Astrocyte (in vitro differentiated cells and primary cell): ENCODE results near the gene HAGHL. TPM values are rescaled to one million over a fixed set of nuclear protein-coding genes. Genes with fewer than 3 reads are reported as not detected.

Experiments used
- DNase-seq: peaks from one replicate; pipeline ENCODE4 v3.0.0-alpha.2; 2010; ENCODE audit warnings: low read depth
- FAIRE-seq: peaks from 2 replicates; lab custom pipeline; 2011; peaks lifted over from hg19 to GRCh38; lab: Jason Lieb, UNC
- H2AFZ ChIP-seq: 2 replicates; pipeline ENCODE4 v1.6.0; 2012; ENCODE audit warnings: low read depth, low read length, inconsistent platforms
- H3K27ac ChIP-seq: 2 replicates; pipeline ENCODE4 v1.5.1; 2011; ENCODE audit warnings: low read depth, low read length, inconsistent platforms
- H3K27me3 ChIP-seq: 2 replicates; pipeline ENCODE4 v1.6.0; 2011; ENCODE audit warnings: low read length, inconsistent platforms; ENCODE audit not compliant: insufficient read depth
- H3K36me3 ChIP-seq: 2 replicates; pipeline ENCODE4 v1.5.1; 2011; ENCODE audit warnings: low read length, inconsistent platforms; ENCODE audit not compliant: insufficient read depth
- H3K4me1 ChIP-seq: 2 replicates; pipeline ENCODE4 v1.5.1; 2011; ENCODE audit warnings: low read length, inconsistent platforms; ENCODE audit not compliant: insufficient read depth
- H3K4me2 ChIP-seq: 2 replicates; pipeline ENCODE4 v1.6.0; 2012; ENCODE audit warnings: low read length, inconsistent platforms
- H3K4me3 ChIP-seq: 2 replicates; pipeline ENCODE4 v1.5.1; 2011; ENCODE audit warnings: low read depth, mild to moderate bottlenecking, low read length, inconsistent platforms; ENCODE audit not compliant: insufficient read depth
- H3K79me2 ChIP-seq: 2 replicates; pipeline ENCODE4 v1.6.0; 2012; ENCODE audit warnings: mild to moderate bottlenecking, low read length, inconsistent platforms; ENCODE audit not compliant: insufficient read depth
- H3K9ac ChIP-seq: 2 replicates; pipeline ENCODE4 v1.6.0; 2012; ENCODE audit warnings: mild to moderate bottlenecking, low read length, inconsistent platforms
- H3K9me3 ChIP-seq: 2 replicates; pipeline ENCODE4 v1.5.1; 2012; ENCODE audit warnings: low read depth, mild to moderate bottlenecking, low read length, inconsistent platforms; ENCODE audit not compliant: insufficient read depth
- H4K20me1 ChIP-seq: 2 replicates; pipeline ENCODE4 v1.6.0; 2012; ENCODE audit warnings: low read length, inconsistent platforms; ENCODE audit not compliant: insufficient read depth
- H3K27ac Mint-ChIP-seq: one replicate; pipeline ENCODE4 v1.8.0; 2021; ENCODE audit warnings: mild to moderate bottlenecking, mixed read lengths; ENCODE audit not compliant: unreplicated experiment
- H3K27me3 Mint-ChIP-seq: one replicate; pipeline ENCODE4 v1.8.0; 2021; ENCODE audit warnings: low read depth, mixed read lengths; ENCODE audit not compliant: unreplicated experiment
- H3K36me3 Mint-ChIP-seq: one replicate; pipeline ENCODE4 v1.8.0; 2021; ENCODE audit warnings: low read depth, mixed read lengths; ENCODE audit not compliant: unreplicated experiment
- H3K4me1 Mint-ChIP-seq: one replicate; pipeline ENCODE4 v1.8.0; 2021; ENCODE audit warnings: low read depth, mixed read lengths; ENCODE audit not compliant: unreplicated experiment
- H3K4me3 Mint-ChIP-seq: one replicate; pipeline ENCODE4 v1.8.0; 2021; ENCODE audit warnings: mild to moderate bottlenecking, moderate library complexity, mixed read lengths; ENCODE audit not compliant: unreplicated experiment
- H3K9me3 Mint-ChIP-seq: one replicate; pipeline ENCODE4 v1.8.0; 2021; ENCODE audit warnings: mild to moderate bottlenecking, mixed read lengths; ENCODE audit not compliant: unreplicated experiment
- CTCF ChIP-seq: IDR thresholded peaks from 2 replicates; pipeline ENCODE4 v1.5.1; 2011; ENCODE audit warnings: low read depth, mild to moderate bottlenecking, inconsistent platforms, low read length, moderate library complexity; ENCODE audit not compliant: insufficient read depth
- EZH2 ChIP-seq: IDR thresholded peaks from 2 replicates; pipeline ENCODE4 v1.6.1; 2012; ENCODE audit warnings: mild to moderate bottlenecking, low read length, inconsistent platforms; ENCODE audit not compliant: insufficient read depth
- total RNA-seq: library from RNA; stranded (reverse); gene quantifications from 2 replicates; pipeline ENCODE4 v1.2.1, GENCODE V29; 2021

HAGHL gene
- total RNA-seq, 1 donor from 2014 or later: 15.5 TPM

- H3K4me3 ChIP-seq: no peak overlapping the region
- H3K9me3 ChIP-seq: no peaks in the 10 kb centered on the region
- H3K36me3 ChIP-seq: no peaks in the 10 kb centered on the region
- H4K20me1 ChIP-seq: no peaks in the 10 kb centered on the region
- FAIRE-seq: no peak
- DNase-seq: no peak
- H3K27ac ChIP-seq: no peak overlapping the region
- Mint-ChIP-seq H3K4me3 (no peak overlapping the region), H3K27ac (no peak overlapping the region), H3K36me3 (no peaks in the 10 kb centered on the region), H3K27me3 (peaks cover 6% of the 10 kb centered on the region), H3K4me1 (no peaks in the 10 kb centered on the region), H3K9me3 (no peaks in the 10 kb centered on the region)
- no peaks in the 10 kb centered on the region for H3K79me2 ChIP-seq
- H3K4me1 ChIP-seq: no peaks in the 10 kb centered on the region
- TF ChIP-seq EZH2 (no peak), CTCF (no peak)
- H3K9ac ChIP-seq: no peak overlapping the region
- H3K4me2 ChIP-seq: no peak overlapping the region
- no peak overlapping the region for H2AFZ ChIP-seq
- H3K27me3 ChIP-seq: no peaks in the 10 kb centered on the region
These were observed 42.4 kb downstream of the HAGHL start for GRCh38 chr16:769184-769784.

DNA sequence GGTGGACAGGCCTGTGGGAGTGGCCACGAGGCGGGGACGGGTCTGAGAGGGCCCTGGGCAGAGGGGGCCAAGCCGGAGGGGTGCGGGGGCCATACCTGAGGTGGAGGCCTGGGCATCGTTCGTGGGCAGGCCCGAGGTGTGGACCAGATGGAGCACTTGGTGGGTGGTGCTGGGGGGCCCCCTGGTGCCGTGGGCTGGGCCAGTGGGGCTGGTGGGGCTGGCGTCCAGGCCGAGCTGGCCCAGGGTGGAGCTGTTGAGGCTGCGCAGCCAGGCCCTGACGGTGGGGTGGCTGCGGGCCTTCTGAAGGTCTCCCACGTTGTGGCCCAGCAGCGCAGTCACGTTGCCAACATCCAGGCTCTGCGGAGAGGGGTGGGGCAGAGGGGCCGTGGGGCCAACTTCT lies 43.0 kb downstream of the HAGHL start:
- no peaks in the 10 kb centered on the region for H3K9me3 ChIP-seq
- H3K27ac ChIP-seq: no peak overlapping the region
- no peaks in the 10 kb centered on the region for H3K79me2 ChIP-seq
- no peak overlapping the region for H3K9ac ChIP-seq
- no peak overlapping the region for H3K4me3 ChIP-seq
- Mint-ChIP-seq H3K27ac (no peak overlapping the region), H3K27me3 (peaks cover 6% of the 10 kb centered on the region), H3K4me3 (no peak overlapping the region), H3K4me1 (no peaks in the 10 kb centered on the region), H3K9me3 (no peaks in the 10 kb centered on the region), H3K36me3 (no peaks in the 10 kb centered on the region)
- no peak overlapping the region for H3K4me2 ChIP-seq
- no peak overlapping the region for H2AFZ ChIP-seq
- H3K36me3 ChIP-seq: no peaks in the 10 kb centered on the region
- no peak for DNase-seq
- no peak for FAIRE-seq
- H3K27me3 ChIP-seq: no peaks in the 10 kb centered on the region
- no peak for TF ChIP-seq EZH2
- no peak for TF ChIP-seq CTCF
- H3K4me1 ChIP-seq: no peaks in the 10 kb centered on the region
- H4K20me1 ChIP-seq: no peaks in the 10 kb centered on the region

- Histone ChIP-seq H3K36me3 (no peaks in the 10 kb centered on the region), H3K27ac (no peak overlapping the region), H3K9me3 (no peaks in the 10 kb centered on the region), H4K20me1 (no peaks in the 10 kb centered on the region), H2AFZ (no peak overlapping the region), H3K4me2 (no peak overlapping the region), H3K9ac (no peak overlapping the region), H3K79me2 (no peaks in the 10 kb centered on the region), H3K4me1 (no peaks in the 10 kb centered on the region), H3K4me3 (no peak overlapping the region), H3K27me3 (no peaks in the 10 kb centered on the region)
- H3K36me3 Mint-ChIP-seq: no peaks in the 10 kb centered on the region
- DNase-seq: no peak
- H3K27ac Mint-ChIP-seq: no peak overlapping the region
- no peak for FAIRE-seq
- H3K4me3 Mint-ChIP-seq: no peak overlapping the region
- H3K27me3 Mint-ChIP-seq: peaks cover 6% of the 10 kb centered on the region
- H3K9me3 Mint-ChIP-seq: no peaks in the 10 kb centered on the region
- H3K4me1 Mint-ChIP-seq: no peaks in the 10 kb centered on the region
- TF ChIP-seq CTCF (no peak), EZH2 (no peak)
These were observed 43.5 kb downstream of the HAGHL start for GRCh38 chr16:770411-770810.
